HCT116 (cell line): ENCODE data around the gene ANGPTL1.

Experiments
- ELF1 ChIP-seq: IDR thresholded peaks from 2 replicates; pipeline ENCODE4 v1.6.1; 2012; ENCODE audit warnings: low read depth, borderline replicate concordance
- EZH2 ChIP-seq: fragments of 200-600 bp; sonication (generic); IDR thresholded peaks from 2 replicates; pipeline ENCODE4 v1.6.1; 2017; ENCODE audit warnings: antibody characterized with exemption, mixed run types
- EZH2phosphoT487 ChIP-seq: fragments of 200-600 bp; IDR thresholded peaks from 2 replicates; pipeline ENCODE4 v1.6.1; 2018; ENCODE audit warnings: antibody characterized with exemption, borderline replicate concordance
- POLR2A ChIP-seq: IDR thresholded peaks from 2 replicates; pipeline ENCODE4 v1.7.0; 2011; ENCODE audit warnings: borderline replicate concordance; ENCODE audit not compliant: insufficient read depth, insufficient read length; ENCODE audit errors: extremely low read depth
- POLR2AphosphoS5 ChIP-seq: IDR thresholded peaks from 2 replicates; pipeline ENCODE4 v1.6.1; 2011; ENCODE audit warnings: mild to moderate bottlenecking, low read depth, low read length, moderate library complexity
- RAD21 ChIP-seq: IDR thresholded peaks from 2 replicates; pipeline ENCODE4 v1.6.1; 2012; ENCODE audit warnings: low read depth, mild to moderate bottlenecking
- REST ChIP-seq: IDR thresholded peaks from 2 replicates; pipeline ENCODE4 v1.6.1; 2012; ENCODE audit warnings: low read depth
- SIN3A ChIP-seq: IDR thresholded peaks from 2 replicates; pipeline ENCODE4 v1.6.1; 2012; ENCODE audit warnings: low read depth
- SP1 ChIP-seq: IDR thresholded peaks from 2 replicates; pipeline ENCODE4 v1.6.1; 2012; ENCODE audit warnings: low read depth
- SRF ChIP-seq: IDR thresholded peaks from 2 replicates; pipeline ENCODE4 v1.6.1; 2012; ENCODE audit warnings: low read depth
- TCF7L2 ChIP-seq: IDR thresholded peaks from 2 replicates; pipeline ENCODE4 v1.7.0; 2011; ENCODE audit warnings: borderline replicate concordance, inconsistent platforms; ENCODE audit not compliant: insufficient read depth, insufficient read length; ENCODE audit errors: extremely low read depth
- YY1 ChIP-seq: IDR thresholded peaks from 2 replicates; pipeline ENCODE4 v1.6.1; 2011; ENCODE audit warnings: low read length, low read depth, moderate library complexity, mild to moderate bottlenecking; ENCODE audit not compliant: insufficient replicate concordance; ENCODE audit errors: extremely low read depth
- TF ChIP-seq, protein P1 (sequence below), 3 experiments: fragments of 200-600 bp in 1 of 3; sonication (generic) in 1 of 3; IDR thresholded peaks in 2 of 3; conservative IDR thresholded peaks in 1 of 3; 2 replicates each; pipeline ENCODE4 v1.5.1; 2012 to 2017; ENCODE audit warnings: low read depth in 2 of 3, low read length in 2 of 3, antibody characterized with exemption in 1 of 3, borderline replicate concordance in 1 of 3, control low read depth in 1 of 3, mild to moderate bottlenecking in 1 of 3, mixed read lengths in 1 of 3, mixed run types in 1 of 3, moderate library complexity in 1 of 3; ENCODE audit not compliant: insufficient read depth in 1 of 3

- TF ChIP-seq, protein P1, sequence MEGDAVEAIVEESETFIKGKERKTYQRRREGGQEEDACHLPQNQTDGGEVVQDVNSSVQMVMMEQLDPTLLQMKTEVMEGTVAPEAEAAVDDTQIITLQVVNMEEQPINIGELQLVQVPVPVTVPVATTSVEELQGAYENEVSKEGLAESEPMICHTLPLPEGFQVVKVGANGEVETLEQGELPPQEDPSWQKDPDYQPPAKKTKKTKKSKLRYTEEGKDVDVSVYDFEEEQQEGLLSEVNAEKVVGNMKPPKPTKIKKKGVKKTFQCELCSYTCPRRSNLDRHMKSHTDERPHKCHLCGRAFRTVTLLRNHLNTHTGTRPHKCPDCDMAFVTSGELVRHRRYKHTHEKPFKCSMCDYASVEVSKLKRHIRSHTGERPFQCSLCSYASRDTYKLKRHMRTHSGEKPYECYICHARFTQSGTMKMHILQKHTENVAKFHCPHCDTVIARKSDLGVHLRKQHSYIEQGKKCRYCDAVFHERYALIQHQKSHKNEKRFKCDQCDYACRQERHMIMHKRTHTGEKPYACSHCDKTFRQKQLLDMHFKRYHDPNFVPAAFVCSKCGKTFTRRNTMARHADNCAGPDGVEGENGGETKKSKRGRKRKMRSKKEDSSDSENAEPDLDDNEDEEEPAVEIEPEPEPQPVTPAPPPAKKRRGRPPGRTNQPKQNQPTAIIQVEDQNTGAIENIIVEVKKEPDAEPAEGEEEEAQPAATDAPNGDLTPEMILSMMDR (IDR thresholded peaks at IDR 0.05 in 2 of 3, conservative IDR thresholded peaks at IDR 0.05 in 1 of 3; ENCODE audit: borderline replicate concordance in 1 of 3, insufficient read depth in 1 of 3, low read depth in 2 of 3, low read length in 2 of 3) = no peak
- TF ChIP-seq YY1 (no peak), RAD21 (no peak), POLR2A (no peak), TCF7L2 (no peak), EZH2 (no peak), SP1 (no peak), REST (no peak), ELF1 (no peak), SIN3A (no peak), SRF (no peak), POLR2AphosphoS5 (no peak), EZH2phosphoT487 (no peak)
Observed at GRCh38 chr1:178898401-178898800, 27.5 kb upstream of the ANGPTL1 start.
